Stimulated activated effector memory CD8-positive, alpha-beta T cell treated with anti-CD3 and anti-CD28 coated beads, Interleukin-12 subunit alpha, Interleukin-12 subunit beta, amount 100 ng/mL, for 72 hours (primary cell): ENCODE data around the gene QRICH2.
"Not testable (repeated sequence)": the region's sequence is repeated elsewhere in the genome, so short reads cannot be mapped to it uniquely, and the experiment has no call there.

Source experiments
- ATAC-seq: fragments of 150-1000 bp; cut with Tn5 transposase; 2 replicates; pipeline ENCODE4 v1.10.0; 2021
- DNase-seq, 2 donors: peaks; one replicate each; pipeline ENCODE4 v3.0.0; 2021 to 2022; ENCODE audit warnings: low spot score in 2 of 2
- H3K27ac Mint-ChIP-seq: one replicate; pipeline ENCODE4 v1.8.0; 2022; ENCODE audit warnings: mild to moderate bottlenecking, mixed read lengths
- H3K36me3 Mint-ChIP-seq: one replicate; pipeline ENCODE4 v1.8.0; 2022; ENCODE audit warnings: mild to moderate bottlenecking, mixed read lengths
- H3K4me1 Mint-ChIP-seq: one replicate; pipeline ENCODE4 v1.8.0; 2022; ENCODE audit warnings: mixed read lengths
- H3K4me3 Mint-ChIP-seq: one replicate; pipeline ENCODE4 v1.8.0; 2022; ENCODE audit warnings: mild to moderate bottlenecking, mixed read lengths
- H3K9me3 Mint-ChIP-seq: one replicate; pipeline ENCODE4 v1.8.0; 2022; ENCODE audit warnings: mixed read lengths

The QRICH2 gene

DNA sequence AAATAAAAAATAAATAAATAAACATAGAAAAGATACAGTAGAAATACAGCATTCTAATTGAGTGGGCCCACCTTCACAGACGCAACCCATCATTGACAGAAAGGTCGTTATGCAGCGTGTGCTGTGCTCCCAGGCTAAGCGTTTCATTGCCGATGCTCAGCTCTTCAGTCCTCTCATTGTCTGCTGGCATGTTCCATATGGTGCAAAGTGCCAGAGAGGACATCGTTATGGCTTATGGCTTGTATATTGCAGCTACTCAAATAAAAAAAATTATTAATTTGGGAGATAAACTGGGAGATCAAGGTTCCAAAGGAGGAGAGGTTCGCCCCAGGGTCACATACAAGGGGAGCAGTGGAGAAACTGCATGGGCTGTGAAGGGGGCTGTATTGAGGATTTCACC is 54.2 kb downstream of the QRICH2 start:
- H3K9me3 Mint-ChIP-seq: no peaks in the 10 kb centered on the region
- DNase-seq: no peak
- H3K4me1 Mint-ChIP-seq: peaks cover 40% of the 10 kb centered on the region
- peaks cover 8% of the 10 kb centered on the region for H3K36me3 Mint-ChIP-seq
- ATAC-seq: no peak
- H3K4me3 Mint-ChIP-seq: no peak overlapping the region
- no peak overlapping the region for H3K27ac Mint-ChIP-seq

DNA sequence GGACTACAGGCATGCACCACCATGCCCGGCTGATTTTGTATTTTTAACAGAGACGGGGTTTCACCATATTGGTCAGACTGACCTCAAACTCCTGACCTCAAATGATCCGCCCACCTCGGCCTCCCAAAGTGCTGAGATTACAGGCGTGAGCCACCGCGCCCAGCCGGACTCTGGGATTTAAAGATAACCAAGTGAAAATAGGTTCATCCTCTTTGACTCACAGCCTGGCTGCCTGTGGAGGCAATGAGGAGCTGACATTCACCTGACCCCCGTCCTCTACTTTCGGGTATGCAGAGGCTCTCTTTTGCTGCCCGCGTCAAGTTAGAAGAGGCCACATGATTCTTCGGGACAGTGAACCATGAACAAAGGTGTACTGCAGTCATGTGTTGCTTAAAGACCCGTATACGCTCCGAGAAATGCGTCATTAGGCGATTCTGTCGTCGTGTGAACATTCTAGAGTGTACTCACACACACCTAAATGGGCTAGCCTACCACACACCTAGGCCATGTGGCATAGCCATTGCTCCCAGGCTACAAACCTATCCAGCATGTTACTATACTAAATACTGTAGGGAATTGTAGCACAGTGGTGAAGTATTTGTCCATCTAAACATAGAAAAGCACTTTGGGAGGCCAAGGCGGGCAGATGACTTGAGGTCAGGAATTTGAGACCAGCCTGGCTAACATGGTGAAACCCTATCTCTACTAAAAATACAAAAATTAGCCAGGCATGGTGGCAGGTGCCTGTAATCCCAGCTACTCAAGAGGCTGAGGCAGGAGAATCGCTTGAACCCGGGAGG is 54.9 kb downstream of the QRICH2 start:
- ATAC-seq, H3K9me3 Mint-ChIP-seq, H3K36me3 Mint-ChIP-seq: not testable (repeated sequence)
- Mint-ChIP-seq H3K4me3 (peak overlapping the region; percentile 71), H3K27ac (peak overlapping the region; percentile 90), H3K4me1 (peaks cover 45% of the 10 kb centered on the region)
- peak in 1 of 2 donors; percentile 61 for DNase-seq

DNA sequence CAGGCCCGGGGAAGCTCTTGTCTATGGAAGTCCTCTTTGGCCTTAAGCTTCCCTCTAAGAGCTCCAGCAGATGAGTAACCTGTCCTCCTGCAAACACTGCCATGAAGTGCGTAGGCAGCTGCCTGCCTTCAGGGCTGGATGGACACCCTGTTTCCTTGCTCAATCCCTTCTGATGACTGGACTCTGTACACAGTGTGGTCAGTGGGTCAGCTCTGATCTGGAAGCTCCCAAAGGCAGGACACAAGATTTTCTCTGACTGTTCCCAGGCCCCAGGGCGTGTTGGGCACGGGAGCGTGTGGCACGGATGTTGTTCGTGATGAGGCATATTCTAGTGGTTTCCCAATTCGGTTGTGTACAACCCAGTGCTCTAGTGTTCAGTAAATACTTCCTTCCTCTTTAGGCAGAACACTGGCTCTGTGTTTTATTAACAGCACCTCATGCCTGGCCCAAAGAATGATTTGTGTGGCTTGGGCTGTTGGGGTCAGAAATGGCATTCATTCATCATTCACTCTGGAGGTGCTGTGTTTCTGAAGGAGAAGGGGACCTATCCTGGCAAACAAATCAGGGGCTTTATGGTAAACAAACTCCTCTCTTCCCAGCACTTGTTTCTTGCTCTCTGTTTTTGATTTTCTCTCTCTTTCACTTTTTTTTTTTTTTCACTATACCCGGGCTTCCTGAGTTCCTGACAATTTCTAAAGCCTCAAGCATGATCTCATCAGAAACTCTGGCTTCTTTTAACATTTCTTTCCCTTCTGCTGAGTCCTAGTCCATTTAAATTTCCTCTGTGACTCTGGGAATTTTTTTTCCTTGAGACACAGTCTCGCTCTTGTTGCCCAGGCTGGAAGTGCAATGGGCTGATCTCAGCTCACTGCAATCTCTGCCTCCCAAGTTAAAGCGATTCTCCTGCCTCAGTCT is 55.8 kb downstream of the QRICH2 start:
- peak; percentile 90 for ATAC-seq
- peak in 1 of 2 donors; percentile 70 for DNase-seq
- Mint-ChIP-seq H3K36me3 (peaks cover 8% of the 10 kb centered on the region), H3K27ac (peak overlapping the region; percentile 90), H3K9me3 (no peaks in the 10 kb centered on the region), H3K4me3 (peak overlapping the region; percentile 71), H3K4me1 (peaks cover 51% of the 10 kb centered on the region)

DNA sequence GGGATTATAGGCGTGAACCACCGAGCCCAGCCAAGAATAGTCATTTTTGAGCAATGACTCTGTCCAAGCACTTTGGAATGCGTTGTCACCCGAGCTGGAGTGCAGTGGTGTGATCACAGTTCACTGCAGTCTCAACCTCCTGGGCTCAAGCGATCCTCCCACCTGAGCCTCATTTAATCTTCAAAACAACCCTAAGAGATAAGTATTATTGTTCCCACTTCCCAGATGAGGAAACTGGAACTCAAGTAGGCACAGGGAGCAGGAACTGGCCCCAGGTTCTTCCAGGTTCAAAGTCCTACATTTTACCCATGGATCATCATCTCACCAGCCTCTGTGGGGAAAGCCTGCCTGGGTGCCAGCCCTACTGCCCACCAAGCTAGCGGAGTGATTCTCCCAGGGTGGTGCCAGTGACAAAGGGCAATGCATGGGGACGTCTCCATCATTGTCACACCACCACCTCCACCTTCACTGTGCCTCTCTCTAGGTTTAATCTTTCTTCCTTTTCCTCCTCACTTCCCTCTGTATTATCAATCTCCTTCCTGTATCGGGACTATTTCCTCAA is 56.5 kb downstream of the QRICH2 start:
- Mint-ChIP-seq H3K36me3 (peaks cover 3% of the 10 kb centered on the region), H3K9me3 (no peaks in the 10 kb centered on the region), H3K27ac (peak overlapping the region; percentile 90), H3K4me3 (peak overlapping the region; percentile 71), H3K4me1 (peaks cover 49% of the 10 kb centered on the region)
- DNase-seq (no peak), ATAC-seq (peak; percentile 2)

DNA sequence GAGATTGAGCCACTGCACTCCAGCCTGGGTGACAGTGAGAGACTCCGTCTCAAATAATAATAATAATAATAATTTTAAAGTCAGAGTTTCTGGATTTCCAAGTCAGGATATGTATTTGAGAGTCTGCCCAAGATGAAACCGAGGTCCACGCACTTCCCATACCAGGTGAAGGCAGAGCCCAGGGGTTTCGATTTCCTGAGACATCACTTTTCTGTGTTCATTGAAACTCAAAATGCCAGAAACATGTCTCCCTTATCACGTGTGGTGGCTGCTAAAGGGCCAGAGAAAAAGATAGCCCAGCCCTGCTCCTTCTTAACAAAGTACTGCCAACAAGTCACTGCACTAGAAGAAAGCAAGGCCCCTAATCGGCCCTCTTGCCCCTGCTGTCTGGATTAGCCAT is 57.9 kb downstream of the QRICH2 start:
- no peak for ATAC-seq
- H3K4me3 Mint-ChIP-seq: no peak overlapping the region
- H3K4me1 Mint-ChIP-seq: peaks cover 44% of the 10 kb centered on the region
- no peak for DNase-seq
- no peaks in the 10 kb centered on the region for H3K9me3 Mint-ChIP-seq
- no peaks in the 10 kb centered on the region for H3K36me3 Mint-ChIP-seq
- no peak overlapping the region for H3K27ac Mint-ChIP-seq

DNA sequence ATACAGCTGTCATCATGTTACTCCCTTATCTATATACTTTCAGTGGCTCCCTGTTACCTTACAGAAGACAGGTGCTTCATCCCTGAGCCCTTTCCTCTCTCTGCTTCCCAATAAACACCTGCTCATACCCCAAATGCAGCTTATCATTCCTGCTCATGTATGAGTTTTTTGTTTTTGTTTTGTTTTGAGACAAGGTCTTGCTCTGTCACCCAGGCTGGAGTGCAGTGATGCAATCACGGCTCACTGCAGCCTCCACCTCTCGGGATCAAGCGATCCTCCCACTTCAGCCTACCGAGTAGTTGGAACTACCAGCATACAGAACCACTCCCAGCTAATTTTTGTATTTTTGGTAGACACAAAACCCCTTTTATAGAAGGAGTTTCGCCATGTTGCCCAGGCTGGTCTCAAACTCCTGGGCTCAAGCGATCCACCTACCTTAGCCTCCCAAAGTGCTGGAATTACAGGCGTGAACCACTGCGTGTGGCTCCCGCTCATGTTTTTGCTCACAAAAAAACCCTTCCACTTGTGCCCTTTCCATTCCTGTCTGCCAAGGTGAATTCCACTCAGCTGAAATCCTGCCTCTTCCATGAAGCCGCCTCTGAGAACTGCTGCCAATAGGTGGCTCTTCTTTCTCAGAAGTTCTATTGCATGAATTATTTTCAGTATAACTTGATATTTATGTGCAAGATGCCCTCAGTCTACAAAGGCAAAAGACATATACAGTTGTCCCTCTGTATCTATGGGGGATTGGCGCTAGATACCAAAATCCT is 59.9 kb downstream of the QRICH2 start:
- DNase-seq (no peak), ATAC-seq (no peak)
- H3K9me3 Mint-ChIP-seq: no peaks in the 10 kb centered on the region
- no peaks in the 10 kb centered on the region for H3K36me3 Mint-ChIP-seq
- peaks cover 44% of the 10 kb centered on the region for H3K4me1 Mint-ChIP-seq
- peak overlapping the region; percentile 3 for H3K27ac Mint-ChIP-seq
- H3K4me3 Mint-ChIP-seq: no peak overlapping the region

DNA sequence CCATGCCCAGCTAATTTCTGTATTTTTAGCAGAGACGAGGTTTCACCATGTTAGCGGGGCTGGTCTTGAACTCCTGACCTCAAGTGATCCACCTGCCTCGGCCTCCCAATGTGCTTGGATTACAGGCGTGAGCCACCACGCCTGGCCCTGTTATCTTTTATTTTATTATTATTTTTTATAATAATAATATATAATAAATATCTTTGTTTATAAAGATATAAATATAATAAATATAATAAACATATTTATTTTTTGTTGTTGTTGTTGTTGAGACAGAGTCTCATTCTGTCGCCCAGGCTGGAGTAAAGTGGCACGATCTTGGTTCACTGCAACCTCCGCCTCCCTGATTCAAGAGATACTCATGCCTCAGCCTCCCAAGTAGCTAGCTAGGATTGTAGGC is 60.8 kb downstream of the QRICH2 start:
- ATAC-seq (no peak), DNase-seq (no peak)
- Mint-ChIP-seq H3K4me3 (no peak overlapping the region), H3K36me3 (no peaks in the 10 kb centered on the region), H3K27ac (no peak overlapping the region), H3K9me3 (no peaks in the 10 kb centered on the region), H3K4me1 (peaks cover 36% of the 10 kb centered on the region)

DNA sequence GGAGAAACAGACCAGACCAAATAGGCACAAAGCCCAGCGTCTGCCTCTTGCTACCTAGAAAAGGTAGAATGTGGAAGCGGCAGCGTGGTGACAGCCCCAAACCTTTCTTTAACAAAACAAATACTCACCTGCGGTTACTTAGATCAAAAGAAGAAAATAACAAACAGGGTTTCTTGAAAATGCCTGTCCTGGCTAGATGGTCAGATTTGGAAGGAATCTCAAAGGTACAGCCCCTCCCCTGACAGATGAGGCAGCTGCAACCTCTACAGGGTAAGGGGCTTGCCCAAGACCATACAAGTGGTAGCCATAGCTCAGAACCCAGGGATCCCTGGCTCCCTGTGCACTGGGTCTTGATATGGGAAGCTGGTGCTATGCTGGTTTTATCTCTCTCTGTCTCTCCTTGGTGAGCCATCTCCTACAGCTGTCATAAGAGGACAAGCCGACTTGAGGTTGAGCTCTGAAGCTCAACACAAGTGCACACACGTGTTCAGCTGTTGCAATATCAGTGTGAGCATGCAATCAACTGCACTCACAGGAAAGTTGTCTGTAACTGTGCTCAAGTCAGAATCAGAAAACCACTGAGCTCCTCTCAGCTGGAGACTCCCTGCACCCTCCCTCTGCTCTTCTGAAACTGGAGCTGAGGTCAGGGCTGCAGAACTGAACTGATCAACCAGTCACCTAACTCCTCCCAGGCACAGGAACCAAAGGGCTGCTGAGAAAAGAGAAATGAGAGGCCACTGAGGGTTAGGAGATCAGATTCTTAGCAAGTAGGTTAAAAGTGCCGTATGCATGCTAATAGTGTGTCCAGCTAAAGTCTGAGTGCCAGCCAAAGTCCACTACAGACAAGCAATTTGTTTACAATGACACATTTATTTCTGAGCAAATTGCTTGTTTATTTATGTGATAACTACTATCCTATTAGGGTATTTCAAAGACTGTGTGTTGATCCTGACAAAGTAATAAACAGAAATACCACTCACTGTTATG is 61.7 kb downstream of the QRICH2 start:
- H3K4me1 Mint-ChIP-seq: peaks cover 29% of the 10 kb centered on the region
- ATAC-seq: peak; percentile 99
- DNase-seq: peak in 1 of 2 donors; percentile 81
- H3K27ac Mint-ChIP-seq: peak overlapping the region; percentile 86
- H3K36me3 Mint-ChIP-seq: no peaks in the 10 kb centered on the region
- peak overlapping the region; percentile 57 for H3K4me3 Mint-ChIP-seq
- H3K9me3 Mint-ChIP-seq: no peaks in the 10 kb centered on the region

DNA sequence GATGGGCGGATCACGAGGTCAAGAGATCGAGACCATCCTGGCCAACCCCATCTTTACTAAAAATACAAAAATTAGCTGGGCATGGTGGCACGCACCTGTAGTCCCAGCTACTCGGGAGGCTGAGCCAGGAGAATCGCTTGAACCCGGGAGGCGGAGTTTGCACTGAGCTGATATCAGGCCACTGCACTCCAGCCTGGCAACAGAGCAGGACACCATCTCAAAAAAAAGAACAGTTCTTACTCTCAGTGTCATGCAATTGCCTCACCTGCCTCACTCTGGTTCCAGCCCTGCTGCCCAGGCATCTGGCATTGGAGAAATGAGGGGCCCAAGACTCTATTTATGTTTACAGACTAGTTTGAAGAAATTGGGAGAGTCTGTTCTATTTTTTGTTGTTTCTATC is 63.4 kb downstream of the QRICH2 start:
- ATAC-seq, H3K27ac Mint-ChIP-seq, H3K4me3 Mint-ChIP-seq, H3K36me3 Mint-ChIP-seq, DNase-seq, H3K9me3 Mint-ChIP-seq: not testable (repeated sequence)
- peaks cover 33% of the 10 kb centered on the region for H3K4me1 Mint-ChIP-seq

DNA sequence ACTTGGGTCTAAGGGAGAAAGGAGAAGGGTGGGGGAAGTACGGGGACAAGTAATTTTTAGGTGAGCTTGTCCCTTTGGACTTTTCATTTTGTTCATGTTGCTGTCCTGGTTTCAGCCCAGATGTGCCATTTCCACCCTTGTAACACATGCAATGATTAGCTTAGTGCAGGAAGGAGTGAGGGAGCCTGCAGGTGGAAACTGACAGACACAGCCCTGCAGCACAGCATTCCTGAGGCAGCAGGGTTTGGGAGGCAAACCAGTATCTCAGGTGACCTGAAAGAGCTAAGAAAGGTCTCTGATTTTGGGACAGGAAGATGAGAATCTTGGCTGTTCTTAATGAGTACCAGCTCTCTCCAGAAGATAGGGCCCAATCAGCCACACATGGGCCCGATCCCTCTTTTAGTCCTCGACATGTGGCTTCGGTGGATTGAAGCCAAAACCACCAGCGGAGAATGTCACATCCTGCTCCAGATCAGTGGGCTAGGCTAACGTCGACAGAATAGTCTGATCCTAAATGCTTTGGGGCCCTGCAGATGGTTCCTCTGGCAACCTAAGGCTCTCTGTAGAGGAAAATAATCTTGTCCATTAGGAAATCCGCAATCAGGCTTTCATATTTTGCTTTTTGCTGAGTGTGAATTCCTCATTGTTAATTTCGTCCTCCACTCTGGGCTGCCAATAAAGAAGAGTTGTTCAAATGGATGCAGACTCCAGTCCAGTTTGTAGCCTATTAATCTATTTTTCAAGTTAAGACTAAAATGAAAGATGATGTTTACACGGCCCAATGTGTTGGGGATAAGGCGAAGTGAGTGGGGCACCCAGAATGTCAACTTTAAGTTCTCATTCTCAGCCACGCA is 64.0 kb downstream of the QRICH2 start:
- ATAC-seq: no peak
- DNase-seq: no peak
- Mint-ChIP-seq H3K36me3 (no peaks in the 10 kb centered on the region), H3K4me3 (no peak overlapping the region), H3K9me3 (no peaks in the 10 kb centered on the region), H3K27ac (no peak overlapping the region), H3K4me1 (peaks cover 37% of the 10 kb centered on the region)

DNA sequence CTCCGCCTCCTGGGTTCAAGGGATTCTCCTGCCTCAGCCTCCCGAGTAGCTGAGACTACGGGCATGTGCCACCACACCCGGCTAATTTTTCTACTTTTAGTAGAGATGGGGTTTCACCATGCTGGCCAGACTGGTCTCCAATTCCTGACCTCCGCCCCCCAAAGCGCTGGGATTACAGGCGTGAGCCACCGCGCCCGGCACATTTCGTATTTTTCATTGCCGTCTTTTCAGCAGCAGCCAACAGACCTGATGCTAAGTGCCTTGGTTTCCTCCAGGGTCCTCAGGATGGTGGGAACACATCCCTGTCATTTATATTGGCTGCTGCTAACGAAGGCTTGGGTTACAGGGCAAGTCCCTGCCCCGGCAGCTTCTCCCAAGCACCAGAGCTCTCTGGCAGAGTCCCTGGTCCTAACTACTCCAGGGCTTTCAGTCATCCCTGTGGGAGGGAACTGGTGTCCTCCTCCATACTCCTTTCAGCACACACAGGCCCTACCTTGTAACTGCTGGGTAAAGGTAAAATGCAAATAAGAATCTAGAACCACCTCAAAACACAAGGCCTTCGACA is 66.3 kb downstream of the QRICH2 start:
- peak overlapping the region; percentile 91 for H3K27ac Mint-ChIP-seq
- no peaks in the 10 kb centered on the region for H3K9me3 Mint-ChIP-seq
- no peak for ATAC-seq
- peaks cover 36% of the 10 kb centered on the region for H3K4me1 Mint-ChIP-seq
- DNase-seq: no peak
- H3K4me3 Mint-ChIP-seq: peak overlapping the region; percentile 79
- H3K36me3 Mint-ChIP-seq: no peaks in the 10 kb centered on the region

DNA sequence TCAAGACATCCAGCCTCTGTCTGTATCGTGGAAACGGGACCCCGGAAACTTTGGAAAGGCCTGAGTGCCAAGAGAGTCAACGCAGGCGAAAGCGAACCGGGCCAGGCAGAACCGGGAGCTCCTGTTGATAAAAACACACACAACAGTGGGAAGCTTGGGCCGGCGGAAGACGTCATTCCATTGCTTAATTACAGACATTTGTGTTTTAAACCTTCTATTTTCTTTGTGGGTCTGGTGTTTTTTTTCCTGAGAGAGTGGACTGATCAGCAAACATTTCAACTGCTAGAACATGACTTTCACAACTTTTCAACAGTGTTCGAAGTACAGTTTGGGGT is 66.9 kb downstream of the QRICH2 start:
- ATAC-seq: no peak
- Mint-ChIP-seq H3K9me3 (no peaks in the 10 kb centered on the region), H3K36me3 (no peaks in the 10 kb centered on the region), H3K27ac (peak overlapping the region; percentile 91), H3K4me1 (peaks cover 30% of the 10 kb centered on the region), H3K4me3 (peak overlapping the region; percentile 79)
- no peak for DNase-seq
